HEK293 (cell line): ENCODE data around the gene AJUBA.
A peak's percentile ranks its signal among the peaks of the same experiment; 100 is the strongest.

Source experiments
- CTCF ChIA-PET: fragments of 350-600 bp; formaldehyde crosslinking; extraction: SDS; loops from one replicate; lab custom pipeline; 2021; ENCODE audit warnings: antibody characterized with exemption; lab: Yijun Ruan, JAX
- POLR2A ChIA-PET: fragments of 300-600 bp; formaldehyde crosslinking; extraction: SDS; loops from one replicate; lab custom pipeline; 2020; ENCODE audit warnings: antibody characterized with exemption, inconsistent platforms; lab: Yijun Ruan, JAX
- H3K27ac ChIP-seq: fragments of 200-500 bp; sonication (Bioruptor generic); 2 replicates; pipeline ENCODE4 v1.5.1; 2014; ENCODE audit warnings: low read depth, low read length, control low read depth, inconsistent platforms; ENCODE audit errors: extremely low read depth
- H3K36me3 ChIP-seq, 2 experiments: fragments of 200-500 bp in 1 of 2; sonication (Bioruptor generic) in 1 of 2; 1 replicate in 1 of 2; 2 replicates in 1 of 2; pipeline ENCODE4 v1.5.1; 2014 to 2017; ENCODE audit warnings: inconsistent platforms in 2 of 2, low read length in 2 of 2; ENCODE audit not compliant: control insufficient read depth in 2 of 2, insufficient read depth in 1 of 2
- H3K4me1 ChIP-seq: fragments of 200-500 bp; sonication (Bioruptor generic); 2 replicates; pipeline ENCODE4 v1.5.1; 2014; ENCODE audit warnings: mild to moderate bottlenecking, low read length, inconsistent platforms; ENCODE audit not compliant: control insufficient read depth, insufficient read depth
- H3K4me3 ChIP-seq: 2 replicates; pipeline ENCODE4 v1.5.1; 2011; ENCODE audit warnings: low read depth, mild to moderate bottlenecking, control low read depth, low read length, moderate library complexity
- H3K9me3 ChIP-seq: fragments of 200-500 bp; sonication (Bioruptor generic); 2 replicates; pipeline ENCODE4 v1.5.1; 2014; ENCODE audit warnings: low read depth, low read length, inconsistent platforms; ENCODE audit not compliant: control insufficient read depth, insufficient read depth
- HOXC10 ChIP-seq: sonication (generic); formaldehyde crosslinking; IDR thresholded peaks from 2 replicates; pipeline ENCODE4 v1.8.1; 2023; ENCODE audit warnings: mild to moderate bottlenecking, missing genetic modification reagents
- PRDM1 ChIP-seq: fragments of 450-650 bp; formaldehyde crosslinking; IDR thresholded peaks from 2 replicates; pipeline ENCODE4; 2016; ENCODE audit warnings: missing biosample characterization, missing genetic modification characterization
- SCRT1 ChIP-seq: fragments of 450-650 bp; formaldehyde crosslinking; IDR thresholded peaks from 2 replicates; pipeline ENCODE4 v1.5.1; 2016; ENCODE audit warnings: missing biosample characterization, missing genetic modification characterization, borderline replicate concordance
- SETDB1 ChIP-seq: IDR thresholded peaks from one replicate; pipeline ENCODE4 v1.6.1; 2017; ENCODE audit warnings: mild to moderate bottlenecking, low read length, moderate library complexity, mixed read lengths; ENCODE audit not compliant: insufficient read length
- ZBTB1 ChIP-seq: fragments of 450-650 bp; formaldehyde crosslinking; IDR thresholded peaks from 2 replicates; pipeline ENCODE4 v1.5.1; 2016; ENCODE audit warnings: missing biosample characterization, missing genetic modification characterization
- ZBTB17 ChIP-seq: fragments of 450-650 bp; formaldehyde crosslinking; IDR thresholded peaks from 2 replicates; pipeline ENCODE4 v1.5.1; 2016; ENCODE audit warnings: missing biosample characterization, missing genetic modification characterization
- ZFP41 ChIP-seq: fragments of 450-650 bp; formaldehyde crosslinking; IDR thresholded peaks from 2 replicates; pipeline ENCODE4 v1.5.1; 2016; ENCODE audit warnings: missing biosample characterization, missing genetic modification characterization, borderline replicate concordance
- ZNF157 ChIP-seq: fragments of 450-650 bp; formaldehyde crosslinking; IDR thresholded peaks from 2 replicates; pipeline ENCODE4 v1.5.1; 2016; ENCODE audit warnings: missing biosample characterization, missing genetic modification characterization
- ZNF354C ChIP-seq: fragments of 450-650 bp; formaldehyde crosslinking; IDR thresholded peaks from 2 replicates; pipeline ENCODE4 v1.5.1; 2016; ENCODE audit warnings: missing biosample characterization, missing genetic modification characterization, low read depth, borderline replicate concordance
- ZNF449 ChIP-seq: fragments of 450-650 bp; formaldehyde crosslinking; IDR thresholded peaks from 2 replicates; pipeline ENCODE4 v1.5.1; 2017; ENCODE audit warnings: missing biosample characterization, mild to moderate bottlenecking, missing genetic modification characterization, moderate library complexity
- ZNF514 ChIP-seq: fragments of 450-650 bp; formaldehyde crosslinking; IDR thresholded peaks from 2 replicates; pipeline ENCODE4 v1.5.1; 2016; ENCODE audit warnings: missing biosample characterization, missing genetic modification characterization
- ZNF677 ChIP-seq: fragments of 450-650 bp; IDR thresholded peaks from 2 replicates; pipeline ENCODE4 v1.5.0; 2018; ENCODE audit warnings: missing biosample characterization, mild to moderate bottlenecking, missing genetic modification characterization, moderate library complexity
- ZNF76 ChIP-seq: fragments of 450-650 bp; formaldehyde crosslinking; IDR thresholded peaks from 2 replicates; pipeline ENCODE4; 2016; ENCODE audit warnings: low read depth, missing biosample characterization, missing genetic modification characterization, borderline replicate concordance
- TF ChIP-seq, protein P1 (sequence below): fragments of 450-650 bp; formaldehyde crosslinking; IDR thresholded peaks from 2 replicates; pipeline ENCODE4 v1.5.1; 2017; ENCODE audit warnings: missing biosample characterization, missing genetic modification characterization
- TF ChIP-seq, protein P2 (sequence below): fragments of 450-650 bp; formaldehyde crosslinking; IDR thresholded peaks from 2 replicates; pipeline ENCODE4 v1.5.1; 2016; ENCODE audit warnings: missing biosample characterization, missing genetic modification characterization

The AJUBA gene

GRCh38 chr14:22928237-22929103 is 53.9 kb downstream of the AJUBA start (continued):
- TF ChIP-seq, protein P1, sequence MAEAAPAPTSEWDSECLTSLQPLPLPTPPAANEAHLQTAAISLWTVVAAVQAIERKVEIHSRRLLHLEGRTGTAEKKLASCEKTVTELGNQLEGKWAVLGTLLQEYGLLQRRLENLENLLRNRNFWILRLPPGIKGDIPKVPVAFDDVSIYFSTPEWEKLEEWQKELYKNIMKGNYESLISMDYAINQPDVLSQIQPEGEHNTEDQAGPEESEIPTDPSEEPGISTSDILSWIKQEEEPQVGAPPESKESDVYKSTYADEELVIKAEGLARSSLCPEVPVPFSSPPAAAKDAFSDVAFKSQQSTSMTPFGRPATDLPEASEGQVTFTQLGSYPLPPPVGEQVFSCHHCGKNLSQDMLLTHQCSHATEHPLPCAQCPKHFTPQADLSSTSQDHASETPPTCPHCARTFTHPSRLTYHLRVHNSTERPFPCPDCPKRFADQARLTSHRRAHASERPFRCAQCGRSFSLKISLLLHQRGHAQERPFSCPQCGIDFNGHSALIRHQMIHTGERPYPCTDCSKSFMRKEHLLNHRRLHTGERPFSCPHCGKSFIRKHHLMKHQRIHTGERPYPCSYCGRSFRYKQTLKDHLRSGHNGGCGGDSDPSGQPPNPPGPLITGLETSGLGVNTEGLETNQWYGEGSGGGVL (tag by site-specific recombination) = 0 out of 2 replicates have a peak, but pooled peaks have one; percentile 31
- TF ChIP-seq HOXC10 = no peak
- TF ChIP-seq, all 188 proteins: peak for 7

DNA sequence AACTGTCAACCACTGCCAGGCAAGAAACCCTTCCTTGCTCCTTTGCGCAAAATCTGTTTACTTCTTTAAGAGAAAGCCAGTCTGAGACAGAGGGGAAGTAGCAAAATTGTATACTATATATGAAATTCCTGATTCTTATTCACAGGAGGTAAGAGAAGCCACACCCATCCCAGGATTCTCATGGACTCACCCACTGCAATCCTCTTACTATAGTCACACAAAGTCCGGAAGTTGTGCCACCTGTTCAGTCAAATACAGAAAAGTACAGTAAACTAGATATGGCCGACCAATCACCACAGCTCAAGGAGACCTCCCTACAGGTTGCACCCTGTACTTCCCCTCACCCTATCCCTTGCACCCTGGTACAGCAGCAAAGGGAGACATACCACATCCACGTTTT is 56.0 kb downstream of the AJUBA start:
- TF ChIP-seq ZNF157 (tag by site-specific recombination) = no peak
- TF ChIP-seq, protein P2, sequence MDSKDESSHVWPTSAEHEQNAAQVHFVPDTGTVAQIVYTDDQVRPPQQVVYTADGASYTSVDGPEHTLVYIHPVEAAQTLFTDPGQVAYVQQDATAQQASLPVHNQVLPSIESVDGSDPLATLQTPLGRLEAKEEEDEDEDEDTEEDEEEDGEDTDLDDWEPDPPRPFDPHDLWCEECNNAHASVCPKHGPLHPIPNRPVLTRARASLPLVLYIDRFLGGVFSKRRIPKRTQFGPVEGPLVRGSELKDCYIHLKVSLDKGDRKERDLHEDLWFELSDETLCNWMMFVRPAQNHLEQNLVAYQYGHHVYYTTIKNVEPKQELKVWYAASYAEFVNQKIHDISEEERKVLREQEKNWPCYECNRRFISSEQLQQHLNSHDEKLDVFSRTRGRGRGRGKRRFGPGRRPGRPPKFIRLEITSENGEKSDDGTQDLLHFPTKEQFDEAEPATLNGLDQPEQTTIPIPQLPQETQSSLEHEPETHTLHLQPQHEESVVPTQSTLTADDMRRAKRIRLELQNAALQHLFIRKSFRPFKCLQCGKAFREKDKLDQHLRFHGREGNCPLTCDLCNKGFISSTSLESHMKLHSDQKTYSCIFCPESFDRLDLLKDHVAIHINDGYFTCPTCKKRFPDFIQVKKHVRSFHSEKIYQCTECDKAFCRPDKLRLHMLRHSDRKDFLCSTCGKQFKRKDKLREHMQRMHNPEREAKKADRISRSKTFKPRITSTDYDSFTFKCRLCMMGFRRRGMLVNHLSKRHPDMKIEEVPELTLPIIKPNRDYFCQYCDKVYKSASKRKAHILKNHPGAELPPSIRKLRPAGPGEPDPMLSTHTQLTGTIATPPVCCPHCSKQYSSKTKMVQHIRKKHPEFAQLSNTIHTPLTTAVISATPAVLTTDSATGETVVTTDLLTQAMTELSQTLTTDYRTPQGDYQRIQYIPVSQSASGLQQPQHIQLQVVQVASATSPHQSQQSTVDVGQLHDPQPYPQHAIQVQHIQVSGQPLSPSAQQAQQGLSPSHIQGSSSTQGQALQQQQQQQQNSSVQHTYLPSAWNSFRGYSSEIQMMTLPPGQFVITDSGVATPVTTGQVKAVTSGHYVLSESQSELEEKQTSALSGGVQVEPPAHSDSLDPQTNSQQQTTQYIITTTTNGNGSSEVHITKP (tag by site-specific recombination) = peak; percentile 43; the same call in 1 of the 2 replicates
- TF ChIP-seq, all 188 proteins: peak for 1
- Histone ChIP-seq H3K4me3 (no peak overlapping the region), H3K4me1 (no peaks in the 10 kb centered on the region), H3K36me3 (peaks cover 45 to 63% of the 10 kb centered on the region in 2 experiments), H3K27ac (no peak overlapping the region), H3K9me3 (no peaks in the 10 kb centered on the region)
- POLR2A ChIA-PET = interaction anchor here (1.0 kb wide), 1 partner anchor 10 kb away, joined by 3 read pairs; no protein-coding TSS in a partner anchor
- CTCF ChIA-PET = no interaction called here

- Histone ChIP-seq H3K36me3 (peaks cover 53 to 71% of the 10 kb centered on the region in 2 experiments), H3K4me3 (no peak overlapping the region), H3K9me3 (no peaks in the 10 kb centered on the region), H3K4me1 (no peaks in the 10 kb centered on the region), H3K27ac (no peak overlapping the region)
- TF ChIP-seq SETDB1 (no peak), ZNF354C (no peak), ZNF677 (tag by site-specific recombination) (no peak), ZFP41 (no peak), ZBTB1 (tag by site-specific recombination) (no peak), ZBTB17 (no peak), SCRT1 (tag by site-specific recombination) (no peak), ZNF76 (tag by site-specific recombination) (no peak), PRDM1 (tag by site-specific recombination) (no peak), ZNF449 (no peak), ZNF514 (no peak)
- ChIA-PET POLR2A (interaction anchor here (0.7 kb wide), 1 partner anchor 98 kb away, joined by 5 read pairs; no protein-coding TSS in a partner anchor), CTCF (no interaction called here)
These were observed 56.8 kb downstream of the AJUBA start for GRCh38 chr14:22925513-22925912.
